Measurements from ENCODE around the gene LRRC26. TPM values are rescaled to one million over a fixed set of nuclear protein-coding genes. Genes with fewer than 3 reads are reported as not detected.
A peak's percentile ranks its signal among the peaks of the same experiment; 100 is the strongest.

LRRC26 gene
- total RNA-seq, 4 donors from 2014 or later: not detected

DNA sequence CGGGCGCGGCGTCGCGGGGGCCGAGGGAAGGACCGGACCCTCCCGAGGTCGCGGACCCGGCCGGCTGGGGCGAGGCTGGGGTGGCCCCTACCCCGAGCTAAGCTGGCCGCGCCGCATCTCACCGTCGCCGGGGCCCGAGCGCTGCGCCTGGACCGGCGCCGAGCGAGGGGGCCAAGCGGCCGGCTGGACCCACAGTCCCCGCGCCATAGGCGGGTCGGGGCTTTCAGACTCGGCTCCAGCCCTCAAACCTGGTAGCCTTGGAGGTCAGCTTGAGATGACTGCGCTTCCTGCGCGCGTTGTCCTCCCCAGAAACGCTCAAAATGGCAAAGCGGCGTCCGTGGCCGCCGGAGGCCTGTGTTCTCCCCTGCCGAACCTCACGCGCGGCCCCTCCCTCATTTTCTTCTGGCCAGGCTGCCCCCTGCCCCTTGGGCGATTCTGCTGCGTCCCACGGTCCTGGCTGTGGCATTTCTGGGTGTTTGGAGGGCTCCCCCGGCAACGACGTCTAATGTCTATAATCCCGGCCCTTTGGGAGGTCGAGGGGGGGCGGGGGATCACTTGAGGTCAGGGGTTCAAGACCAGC lies 39.6 kb downstream of the LRRC26 start:
- H3K27ac ChIP-seq: peak overlapping the region in 2 of 3 donors; percentile 34 to 75

DNA sequence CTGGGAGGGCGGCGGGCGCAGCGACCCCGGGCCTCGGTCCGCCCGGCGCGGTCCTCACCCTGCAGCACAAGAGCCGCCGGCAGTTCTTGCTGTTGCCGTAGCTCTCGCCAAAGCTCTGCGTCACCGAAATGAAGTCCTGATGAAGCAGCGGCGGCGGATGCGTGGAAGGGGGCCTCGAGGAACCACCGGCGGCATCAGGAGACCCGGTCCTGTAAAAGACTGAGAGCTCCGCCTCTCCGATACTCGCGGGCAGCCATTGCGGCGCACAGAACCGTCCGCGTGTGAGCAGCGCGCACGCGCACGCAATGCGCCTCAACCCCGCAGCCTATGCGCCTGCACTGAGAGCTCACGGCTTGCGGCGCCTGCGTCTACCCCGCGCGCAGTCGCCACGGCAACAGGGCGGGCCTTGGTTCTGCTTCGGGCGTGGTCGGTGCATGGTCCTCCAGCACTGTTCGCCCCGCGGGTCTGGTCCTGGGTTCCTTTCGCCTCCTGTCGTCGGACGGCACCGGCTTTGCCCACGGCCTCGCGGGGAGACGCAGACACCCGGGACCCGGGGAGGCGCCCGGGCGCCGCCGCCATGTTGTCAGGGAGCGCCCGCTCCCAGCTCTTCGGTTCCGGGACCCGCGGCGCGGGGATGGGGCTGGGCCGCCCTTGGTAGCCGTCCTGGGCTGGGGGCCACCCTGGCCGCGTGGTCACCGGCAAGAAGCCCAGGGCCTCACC lies 40.2 kb downstream of the LRRC26 start:
- H3K9me3 ChIP-seq: no peaks in the 10 kb centered on the region
- H3K27ac ChIP-seq: peak overlapping the region; percentile 34 to 75 (median 57)
- intact Hi-C loops (cut with DNase I): no loop called here
- peaks cover 5 to 14% of the 10 kb centered on the region in 2 donors for H3K4me1 ChIP-seq
- no peaks in the 10 kb centered on the region for H3K36me3 ChIP-seq
- TF ChIP-seq CTCF (IDR thresholded peaks at IDR 0.05) (peak in 1 of 6 experiments; percentile 29), POLR2A (IDR thresholded peaks at IDR 0.05) (peak in 1 of 2 donors; percentile 68)
- 2% methylated on average over 9 of the region's 86 CpGs; no CpG with 5 or more reads in 1 of the 2 donors for WGBS, 2 donors
- H3K27me3 ChIP-seq: no peaks in the 10 kb centered on the region
- DNase-seq: peak; percentile 87 to 88
- H3K4me3 ChIP-seq (replicated peaks in 1 of 3): peak overlapping the region; percentile 59 to 92 (median 74)

More for the DNA sequence above, 39.6 kb downstream of the LRRC26 start:
- H3K27me3 ChIP-seq: no peaks in the 10 kb centered on the region
- H3K4me1 ChIP-seq: peaks cover 5 to 14% of the 10 kb centered on the region in 2 donors
- 28% methylated on average over 4 to 6 of the region's 58 CpGs for WGBS, 2 donors
- no peaks in the 10 kb centered on the region for H3K9me3 ChIP-seq
- no peak for DNase-seq
- peak overlapping the region; percentile 59 to 92 (median 74) for H3K4me3 ChIP-seq (replicated peaks in 1 of 3)
- TF ChIP-seq CTCF (IDR thresholded peaks at IDR 0.05) (no peak), POLR2A (IDR thresholded peaks at IDR 0.05) (no peak)
- intact Hi-C loops (cut with DNase I): no loop called here
- no peaks in the 10 kb centered on the region for H3K36me3 ChIP-seq

- peak; percentile 16 to 40 for DNase-seq
- Histone ChIP-seq H3K36me3 (no peaks in the 10 kb centered on the region), H3K27me3 (no peaks in the 10 kb centered on the region), H3K27ac (peak overlapping the region; percentile 17 to 75 (median 57)), H3K9me3 (no peaks in the 10 kb centered on the region), H3K4me3 (replicated peaks in 1 of 3) (peak overlapping the region; percentile 59 to 92 (median 74)), H3K4me1 (peaks cover 5 to 14% of the 10 kb centered on the region in 2 donors)
- TF ChIP-seq CTCF (IDR thresholded peaks at IDR 0.05): no peak
- no peak for TF ChIP-seq POLR2A (IDR thresholded peaks at IDR 0.05)
- whole genome bisulfite sequencing, 2 donors: 48 to 67% methylated on average over 12 to 14 of the region's 37 CpGs
- intact Hi-C loops (cut with DNase I): no loop called here
These were observed 40.9 kb downstream of the LRRC26 start for GRCh38 chr9:137128862-137129455.

GRCh38 chr9:137128158-137128861 lies 41.5 kb downstream of the LRRC26 start:
- Histone ChIP-seq H3K9me3 (no peaks in the 10 kb centered on the region), H3K27ac (no peak overlapping the region), H3K36me3 (no peaks in the 10 kb centered on the region), H3K4me3 (replicated peaks in 1 of 3) (no peak overlapping the region), H3K27me3 (no peaks in the 10 kb centered on the region), H3K4me1 (peaks cover 5 to 14% of the 10 kb centered on the region in 2 donors)
- no peak for DNase-seq
- no peak for TF ChIP-seq CTCF (IDR thresholded peaks at IDR 0.05)
- TF ChIP-seq POLR2A (IDR thresholded peaks at IDR 0.05): no peak
- intact Hi-C loops (cut with DNase I): no loop called here
- WGBS, 2 donors: 85 to 86% methylated on average over 19 of the region's 19 CpGs
